WTC11 (cell line): ENCODE results near the gene RIN3. TPM values are rescaled to one million over a fixed set of nuclear protein-coding genes. Genes with fewer than 3 reads are reported as not detected.

ENCODE experiments used
- ATAC-seq: fragments of 200-7000 bp; cut with Tn5 transposase; 2 replicates; pipeline ENCODE4 v1.10.0; 2021; ENCODE audit warnings: mild to moderate bottlenecking, moderate library complexity
- CTCF ChIA-PET: fragments of 300-600 bp; sonication (Branson Sonifier 250); formaldehyde crosslinking; loops from one replicate; lab custom pipeline; 2021; ENCODE audit warnings: antibody characterized with exemption; lab: Charles Lee
- POLR2A ChIA-PET: fragments of 350-600 bp; sonication (Branson Sonifier 250); formaldehyde crosslinking; loops from one replicate; lab custom pipeline; 2021; ENCODE audit warnings: antibody characterized with exemption; lab: Charles Lee
- DNase-seq: peaks from one replicate; pipeline ENCODE4 v3.0.0; 2021; ENCODE audit warnings: low spot score
- H3K27ac Mint-ChIP-seq: 2 replicates; pipeline ENCODE4 v1.8.0; 2021; ENCODE audit warnings: mixed read lengths
- H3K27me3 Mint-ChIP-seq: 2 replicates; pipeline ENCODE4 v1.8.0; 2021; ENCODE audit warnings: low read depth, mild to moderate bottlenecking, moderate library complexity, mixed read lengths
- H3K36me3 Mint-ChIP-seq: 2 replicates; pipeline ENCODE4 v1.8.0; 2021; ENCODE audit warnings: mixed read lengths
- H3K4me1 Mint-ChIP-seq: 2 replicates; pipeline ENCODE4 v1.8.0; 2022; ENCODE audit warnings: mixed read lengths
- H3K4me3 Mint-ChIP-seq: 2 replicates; pipeline ENCODE4 v1.8.0; 2021; ENCODE audit warnings: mild to moderate bottlenecking, moderate library complexity, mixed read lengths
- H3K9me3 Mint-ChIP-seq: 2 replicates; pipeline ENCODE4 v1.8.0; 2021; ENCODE audit warnings: mixed read lengths
- ATF1 ChIP-seq: sonication (generic); formaldehyde crosslinking; IDR thresholded peaks from 2 replicates; pipeline ENCODE4 v1.8.1; 2023; ENCODE audit warnings: mild to moderate bottlenecking, moderate library complexity, missing genetic modification reagents
- E2F4 ChIP-seq: sonication (generic); formaldehyde crosslinking; IDR thresholded peaks from 2 replicates; pipeline ENCODE4 v1.8.1; 2022; ENCODE audit warnings: low read depth, mild to moderate bottlenecking, moderate library complexity, missing genetic modification reagents, borderline replicate concordance
- ESRRA ChIP-seq: sonication (generic); formaldehyde crosslinking; IDR thresholded peaks from 2 replicates; pipeline ENCODE4 v1.8.1; 2022; ENCODE audit warnings: mild to moderate bottlenecking, missing genetic modification reagents, borderline replicate concordance
- FOXJ3 ChIP-seq: sonication (generic); formaldehyde crosslinking; IDR thresholded peaks from 2 replicates; pipeline ENCODE4 v1.9.0; 2021; ENCODE audit warnings: missing genetic modification reagents, mild to moderate bottlenecking, borderline replicate concordance
- HMGXB4 ChIP-seq: sonication (generic); formaldehyde crosslinking; IDR thresholded peaks from 2 replicates; pipeline ENCODE4 v1.8.1; 2023; ENCODE audit warnings: mild to moderate bottlenecking, moderate library complexity, missing genetic modification reagents
- MAX ChIP-seq: sonication (generic); formaldehyde crosslinking; IDR thresholded peaks from 2 replicates; pipeline ENCODE4 v1.8.0; 2022; ENCODE audit warnings: mild to moderate bottlenecking, missing genetic modification reagents
- NR3C1 ChIP-seq: sonication (generic); formaldehyde crosslinking; conservative IDR thresholded peaks from 2 replicates; pipeline ENCODE4 v1.8.1; 2023; ENCODE audit warnings: low read depth, mild to moderate bottlenecking, missing genetic modification reagents
- PRDM15 ChIP-seq: sonication (generic); formaldehyde crosslinking; IDR thresholded peaks from 2 replicates; pipeline ENCODE4 v1.8.0; 2022; ENCODE audit warnings: missing genetic modification reagents
- SMAD4 ChIP-seq: sonication (generic); formaldehyde crosslinking; IDR thresholded peaks from 2 replicates; pipeline ENCODE4 v1.8.0; 2022; ENCODE audit warnings: mild to moderate bottlenecking, missing genetic modification reagents
- SP1 ChIP-seq: sonication (generic); formaldehyde crosslinking; conservative IDR thresholded peaks from 2 replicates; pipeline ENCODE4 v1.8.1; 2022; ENCODE audit warnings: missing genetic modification reagents
- STAT6 ChIP-seq: sonication (generic); formaldehyde crosslinking; conservative IDR thresholded peaks from 2 replicates; pipeline ENCODE4 v1.8.1; 2023; ENCODE audit warnings: mild to moderate bottlenecking, low read depth, missing genetic modification reagents, moderate library complexity
- USF2 ChIP-seq: sonication (generic); formaldehyde crosslinking; IDR thresholded peaks from 2 replicates; pipeline ENCODE4 v1.8.1; 2023; ENCODE audit warnings: mild to moderate bottlenecking, missing genetic modification reagents, moderate library complexity
- ZNF396 ChIP-seq: fragments of 250-450 bp; sonication (Bioruptor Pico); IDR thresholded peaks from 2 replicates; pipeline ENCODE4 v1.8.0; 2021; ENCODE audit warnings: mild to moderate bottlenecking, moderate library complexity, borderline replicate concordance
- ZNF512 ChIP-seq: sonication (generic); formaldehyde crosslinking; IDR thresholded peaks from 2 replicates; pipeline ENCODE4 v1.8.1; 2022; ENCODE audit warnings: missing genetic modification reagents, borderline replicate concordance
- total RNA-seq: library from RNA; stranded (reverse); gene quantifications from 3 replicates; pipeline ENCODE4 v1.2.3, GENCODE V29; 2021

RIN3 gene
- total RNA-seq, 1 experiment from 2014 or later: 3.3 TPM

- TF ChIP-seq E2F4 (CRISPR knock-in tag) (no peak), SP1 (no peak), SMAD4 (CRISPR knock-in tag) (no peak)
- TF ChIP-seq, all 79 proteins: peak for 0
These were observed 100.2 kb downstream of the RIN3 start (continued) for GRCh38 chr14:92613681-92614260.

GRCh38 chr14:92615451-92615850 lies 101.9 kb downstream of the RIN3 start:
- Mint-ChIP-seq H3K27ac (no peak overlapping the region), H3K36me3 (0 out of 2 replicates have a peak, but pooled peaks cover 3% of the 10 kb centered on the region), H3K9me3 (peaks cover 3% of the 10 kb centered on the region), H3K4me3 (no peak overlapping the region), H3K4me1 (peaks cover 13% of the 10 kb centered on the region), H3K27me3 (no peaks in the 10 kb centered on the region)
- POLR2A ChIA-PET: no interaction called here
- TF ChIP-seq STAT6 (CRISPR knock-in tag): no peak
- TF ChIP-seq ESRRA: no peak
- no peak; the same call in 1 of the 2 replicates for ATAC-seq
- CTCF ChIA-PET: interaction anchor here (0.6 to 1.8 kb wide), 2 partner anchors 71 to 74 kb away, joined by 3 to 10 read pairs; no protein-coding TSS in a partner anchor
- no peak for DNase-seq

GRCh38 chr14:92616178-92616577 lies 102.6 kb downstream of the RIN3 start:
- H3K9me3 Mint-ChIP-seq: peaks cover 5% of the 10 kb centered on the region
- peaks cover under 1% of the 10 kb centered on the region; the same call in 1 of the 2 replicates for H3K27me3 Mint-ChIP-seq
- DNase-seq (no peak), ATAC-seq (no peak)
- CTCF ChIA-PET: interaction anchor here (0.6 to 1.8 kb wide), 2 partner anchors 71 to 74 kb away, joined by 3 to 10 read pairs; no protein-coding TSS in a partner anchor
- H3K4me3 Mint-ChIP-seq: no peak overlapping the region
- peak overlapping the region; percentile 49; the same call in 1 of the 2 replicates for H3K27ac Mint-ChIP-seq
- POLR2A ChIA-PET: no interaction called here
- H3K36me3 Mint-ChIP-seq: peaks cover 3% of the 10 kb centered on the region; the same call in 1 of the 2 replicates
- H3K4me1 Mint-ChIP-seq: peaks cover 13% of the 10 kb centered on the region
- TF ChIP-seq ESRRA: no peak
- TF ChIP-seq, all 79 proteins: peak for 0

GRCh38 chr14:92617581-92617980 lies 104.0 kb downstream of the RIN3 start:
- DNase-seq (no peak), ATAC-seq (no peak)
- no peak overlapping the region for H3K27ac Mint-ChIP-seq
- POLR2A ChIA-PET: no interaction called here
- peaks cover 11% of the 10 kb centered on the region for H3K27me3 Mint-ChIP-seq
- H3K36me3 Mint-ChIP-seq: peaks cover 15% of the 10 kb centered on the region
- no peak overlapping the region for H3K4me3 Mint-ChIP-seq
- CTCF ChIA-PET: interaction anchor here (1.0 to 1.8 kb wide), 2 partner anchors 21 to 69 kb away, joined by 3 to 10 read pairs; no protein-coding TSS in a partner anchor
- H3K4me1 Mint-ChIP-seq: peaks cover 13% of the 10 kb centered on the region
- peaks cover 19% of the 10 kb centered on the region for H3K9me3 Mint-ChIP-seq
- TF ChIP-seq ATF1 (CRISPR knock-in tag) (no peak), NR3C1 (CRISPR knock-in tag) (no peak), MAX (CRISPR knock-in tag) (no peak), FOXJ3 (CRISPR knock-in tag) (no peak), ZNF396 (CRISPR knock-in tag) (no peak), PRDM15 (no peak), ZNF512 (CRISPR knock-in tag) (no peak), USF2 (no peak), HMGXB4 (CRISPR knock-in tag) (no peak), SP1 (no peak)
